ENCODE data around the gene TRMT1. TPM values are rescaled to one million over a fixed set of nuclear protein-coding genes. Genes with fewer than 3 reads are reported as not detected.

Gene TRMT1
- total and polyA plus RNA-seq, 2 experiments from 2014 or later: 88.6 to 90.1 TPM

- Histone ChIP-seq H2AFZ (no peak overlapping the region), H3K36me3 (ENCODE audit: insufficient read depth) (no peaks in the 10 kb centered on the region), H3K4me3 (no peak overlapping the region), H3F3A (replicated peaks; ENCODE audit: low read depth) (no peaks in the 10 kb centered on the region), H3K4me2 (no peak overlapping the region), H3K9me2 (ENCODE audit: insufficient read depth) (no peaks in the 10 kb centered on the region), H3K27me3 (ENCODE audit: insufficient read depth) (no peaks in the 10 kb centered on the region), H3K4me1 (ENCODE audit: insufficient read depth) (no peaks in the 10 kb centered on the region), H3K79me2 (replicated peaks; ENCODE audit: insufficient read depth) (peaks cover 89% of the 10 kb centered on the region), H3K27ac (ENCODE audit: low read depth) (no peak overlapping the region), H4K20me1 (replicated peaks; ENCODE audit: insufficient read depth) (peaks cover 81% of the 10 kb centered on the region)
- peaks cover 37% of the 10 kb centered on the region for H3K36me3 Mint-ChIP-seq (ENCODE audit: low read depth)
- TF ChIP-seq EZH2 (IDR thresholded peaks at IDR 0.05; ENCODE audit: low read depth, unreplicated experiment) (no peak), ZNF331 (CRISPR knock-in tag; IDR thresholded peaks at IDR 0.05; ENCODE audit: low read depth) (no peak), CREB1 (CRISPR knock-in tag; IDR thresholded peaks at IDR 0.05; ENCODE audit: low read depth) (no peak), ETS1 (IDR thresholded peaks at IDR 0.05) (no peak), ZNF462 (CRISPR knock-in tag; IDR thresholded peaks at IDR 0.05) (no peak), NANOG (IDR thresholded peaks at IDR 0.05; ENCODE audit: borderline replicate concordance) (no peak), POLR2AphosphoS5 (IDR thresholded peaks at IDR 0.05; ENCODE audit: low read depth) (no peak), STAT1 (IDR thresholded peaks at IDR 0.05; ENCODE audit: unreplicated experiment) (no peak), EZH2phosphoT487 (IDR thresholded peaks at IDR 0.05; ENCODE audit: unreplicated experiment) (no peak)
- H3K4me1 Mint-ChIP-seq: peaks cover 5% of the 10 kb centered on the region; the same call in 2 of the 3 replicates
- H3K4me3 Mint-ChIP-seq: no peak overlapping the region
- H3K9me3 Mint-ChIP-seq: no peaks in the 10 kb centered on the region
- ATAC-seq (no peak), DNase-seq (ENCODE audit: low spot score) (no peak)
- no peak overlapping the region for H3K27ac Mint-ChIP-seq
- peaks cover 10% of the 10 kb centered on the region for H3K27me3 Mint-ChIP-seq (ENCODE audit: insufficient read depth, low read depth, poor library complexity)
These were observed 14.4 kb upstream of the TRMT1 start for GRCh38 chr19:13130886-13131490.

All from GM23338 (cell line).